DND-41 (cell line): ENCODE data around the gene PPARA.

Experiments
- ATAC-seq: fragments of 200-7000 bp; cut with Tn5 transposase; 3 replicates; pipeline ENCODE4 v1.9.1; 2021; ENCODE audit warnings: low read depth; ENCODE audit not compliant: insufficient read depth
- DNase-seq: peaks from one replicate; pipeline ENCODE4 v3.0.0-alpha.2; 2020
- H2AFZ ChIP-seq: 2 replicates; pipeline ENCODE4 v1.6.0; 2012; ENCODE audit warnings: low read depth, low read length
- H3K27ac ChIP-seq: 2 replicates; pipeline ENCODE4 v1.5.1; 2012; ENCODE audit warnings: low read length, inconsistent platforms
- H3K27me3 ChIP-seq: fragments of 200-600 bp; sonication (generic); 2 replicates; pipeline ENCODE4 v1.6.0; 2012; ENCODE audit warnings: low read length, mild to moderate bottlenecking, inconsistent platforms; ENCODE audit not compliant: insufficient read depth, poor library complexity
- H3K36me3 ChIP-seq: 2 replicates; pipeline ENCODE4 v1.5.1; 2012; ENCODE audit warnings: low read length, inconsistent platforms; ENCODE audit not compliant: insufficient read depth
- H3K4me1 ChIP-seq: 2 replicates; pipeline ENCODE4 v1.5.1; 2012; ENCODE audit warnings: mild to moderate bottlenecking, low read length; ENCODE audit not compliant: insufficient read depth
- H3K4me2 ChIP-seq: 2 replicates; pipeline ENCODE4 v1.6.0; 2012; ENCODE audit warnings: mild to moderate bottlenecking, moderate library complexity, low read length, inconsistent platforms; ENCODE audit not compliant: insufficient read depth
- H3K4me3 ChIP-seq, 2 experiments: fragments of 200-600 bp in 1 of 2; shearing (Covaris generic) in 1 of 2; 2 replicates each; pipeline ENCODE4 v1.5.1; 2012 to 2016; ENCODE audit warnings: inconsistent platforms in 2 of 2, low read length in 2 of 2, mild to moderate bottlenecking in 2 of 2, low read depth in 1 of 2, moderate library complexity in 1 of 2
- H3K79me2 ChIP-seq: 2 replicates; pipeline ENCODE4 v1.6.0; 2012; ENCODE audit warnings: low read length, inconsistent platforms; ENCODE audit not compliant: insufficient read depth
- H3K9ac ChIP-seq: 2 replicates; pipeline ENCODE4 v1.6.0; 2012; ENCODE audit warnings: low read depth, mild to moderate bottlenecking, inconsistent platforms, low read length, moderate library complexity
- H3K9me3 ChIP-seq: 2 replicates; pipeline ENCODE4 v1.5.1; 2012; ENCODE audit warnings: low read length, moderate library complexity, mild to moderate bottlenecking, inconsistent platforms; ENCODE audit not compliant: insufficient read depth, severe bottlenecking
- H4K20me1 ChIP-seq: 2 replicates; pipeline ENCODE4 v1.6.0; 2012; ENCODE audit warnings: low read length; ENCODE audit not compliant: insufficient read depth
- EZH2 ChIP-seq: IDR thresholded peaks from 3 replicates; pipeline ENCODE4 v1.6.1; 2012; ENCODE audit warnings: borderline replicate concordance, low read depth, mild to moderate bottlenecking, moderate library complexity, low read length, inconsistent platforms; ENCODE audit not compliant: severe bottlenecking
- TF ChIP-seq, protein P1 (sequence below): IDR thresholded peaks from 2 replicates; pipeline ENCODE4 v1.5.1; 2012; ENCODE audit warnings: borderline replicate concordance, low read length, moderate library complexity, mild to moderate bottlenecking; ENCODE audit not compliant: poor library complexity, severe bottlenecking; ENCODE audit errors: extremely low read depth

Gene PPARA

DNA sequence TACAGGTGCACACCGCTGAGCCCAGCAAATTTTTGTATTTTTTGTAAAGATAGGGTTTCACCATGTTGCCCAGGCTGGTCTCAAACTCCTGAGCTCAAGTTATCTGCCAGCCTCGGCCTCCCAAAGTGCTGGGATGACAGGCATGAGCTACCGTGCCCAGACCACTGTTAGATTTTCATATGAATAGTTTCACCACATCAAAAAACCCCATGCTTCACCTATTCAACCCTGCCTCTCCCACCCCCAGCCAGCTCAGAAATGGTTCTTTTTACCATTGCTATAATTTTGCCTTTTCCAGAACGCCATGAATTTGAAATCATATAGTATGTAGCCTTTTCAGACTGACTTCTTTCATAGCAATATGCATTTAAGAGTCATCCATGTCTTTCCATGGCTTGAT lies 61.9 kb downstream of the PPARA start:
- DNase-seq (no peak), ATAC-seq (no peak)
- no peaks in the 10 kb centered on the region for H3K27me3 ChIP-seq
- no peak overlapping the region for H3K9ac ChIP-seq
- no peaks in the 10 kb centered on the region for H3K4me1 ChIP-seq
- H3K4me3 ChIP-seq = no peak overlapping the region
- no peak overlapping the region for H3K4me2 ChIP-seq
- no peak overlapping the region for H3K27ac ChIP-seq
- TF ChIP-seq EZH2 = no peak
- TF ChIP-seq, protein P1, sequence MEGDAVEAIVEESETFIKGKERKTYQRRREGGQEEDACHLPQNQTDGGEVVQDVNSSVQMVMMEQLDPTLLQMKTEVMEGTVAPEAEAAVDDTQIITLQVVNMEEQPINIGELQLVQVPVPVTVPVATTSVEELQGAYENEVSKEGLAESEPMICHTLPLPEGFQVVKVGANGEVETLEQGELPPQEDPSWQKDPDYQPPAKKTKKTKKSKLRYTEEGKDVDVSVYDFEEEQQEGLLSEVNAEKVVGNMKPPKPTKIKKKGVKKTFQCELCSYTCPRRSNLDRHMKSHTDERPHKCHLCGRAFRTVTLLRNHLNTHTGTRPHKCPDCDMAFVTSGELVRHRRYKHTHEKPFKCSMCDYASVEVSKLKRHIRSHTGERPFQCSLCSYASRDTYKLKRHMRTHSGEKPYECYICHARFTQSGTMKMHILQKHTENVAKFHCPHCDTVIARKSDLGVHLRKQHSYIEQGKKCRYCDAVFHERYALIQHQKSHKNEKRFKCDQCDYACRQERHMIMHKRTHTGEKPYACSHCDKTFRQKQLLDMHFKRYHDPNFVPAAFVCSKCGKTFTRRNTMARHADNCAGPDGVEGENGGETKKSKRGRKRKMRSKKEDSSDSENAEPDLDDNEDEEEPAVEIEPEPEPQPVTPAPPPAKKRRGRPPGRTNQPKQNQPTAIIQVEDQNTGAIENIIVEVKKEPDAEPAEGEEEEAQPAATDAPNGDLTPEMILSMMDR = no peak
- H3K36me3 ChIP-seq = peaks cover 79% of the 10 kb centered on the region
- no peaks in the 10 kb centered on the region for H4K20me1 ChIP-seq
- H3K79me2 ChIP-seq = no peaks in the 10 kb centered on the region
- peaks cover 11% of the 10 kb centered on the region for H3K9me3 ChIP-seq
- H2AFZ ChIP-seq = no peak overlapping the region

DNA sequence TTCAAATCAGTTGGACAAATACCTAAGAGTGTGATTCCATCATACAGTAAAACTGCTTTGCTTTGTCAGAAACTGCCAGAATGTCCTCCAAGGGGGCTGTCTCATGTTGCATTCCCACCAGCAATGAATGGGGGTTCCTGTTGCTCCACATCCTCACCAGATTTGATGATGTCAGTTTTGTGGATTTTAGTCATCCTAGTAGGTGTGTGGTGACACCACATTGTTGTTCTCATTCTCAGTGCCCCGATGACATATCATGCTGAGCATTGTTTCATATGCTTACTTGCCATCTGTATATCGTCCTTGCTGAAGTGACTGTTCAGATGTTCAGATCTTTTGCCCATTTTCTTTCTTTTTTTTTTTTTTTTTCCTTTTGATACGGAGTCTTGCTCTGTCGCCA lies 62.7 kb downstream of the PPARA start:
- H3K9ac ChIP-seq = no peak overlapping the region

DNA sequence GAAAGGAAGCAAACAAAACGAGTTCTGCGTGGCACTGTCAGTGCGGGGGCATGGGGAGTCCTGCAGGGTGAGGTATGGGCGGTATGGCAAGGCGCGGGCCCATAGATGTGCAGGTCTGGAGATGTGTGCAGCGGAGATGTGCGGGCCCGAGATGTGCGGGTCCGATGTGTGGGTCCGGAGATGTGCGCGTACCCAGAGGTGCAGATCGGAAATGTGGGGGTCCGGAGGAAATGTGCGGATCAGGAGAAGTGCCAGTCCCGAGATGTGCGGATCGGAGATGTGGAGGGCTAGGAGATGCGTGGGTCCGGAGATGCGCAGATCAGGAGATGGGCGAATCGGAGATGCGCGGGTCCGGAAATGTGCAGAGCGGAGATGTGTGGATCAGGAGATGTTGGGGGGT lies 63.8 kb downstream of the PPARA start:
- no peaks in the 10 kb centered on the region for H3K27me3 ChIP-seq
- ATAC-seq (no peak), DNase-seq (no peak)
- H3K36me3 ChIP-seq = peaks cover 78% of the 10 kb centered on the region
- H3K4me3 ChIP-seq = no peak overlapping the region
- TF ChIP-seq EZH2 = no peak
- TF ChIP-seq, protein P1 = no peak
- H4K20me1 ChIP-seq = no peaks in the 10 kb centered on the region
- H3K9ac ChIP-seq = no peak overlapping the region
- no peak overlapping the region for H3K4me2 ChIP-seq
- H3K4me1 ChIP-seq = no peaks in the 10 kb centered on the region
- H3K9me3 ChIP-seq = peaks cover 4% of the 10 kb centered on the region
- H3K27ac ChIP-seq = no peak overlapping the region
- H2AFZ ChIP-seq = no peak overlapping the region
- H3K79me2 ChIP-seq = no peaks in the 10 kb centered on the region

More for the DNA sequence above, 62.7 kb downstream of the PPARA start:
- no peaks in the 10 kb centered on the region for H3K27me3 ChIP-seq
- H4K20me1 ChIP-seq = no peaks in the 10 kb centered on the region
- TF ChIP-seq, protein P1 = no peak
- no peak for TF ChIP-seq EZH2
- H3K4me3 ChIP-seq = no peak overlapping the region
- H3K79me2 ChIP-seq = no peaks in the 10 kb centered on the region
- DNase-seq = no peak
- no peaks in the 10 kb centered on the region for H3K4me1 ChIP-seq
- no peak overlapping the region for H2AFZ ChIP-seq
- H3K9me3 ChIP-seq = peaks cover 11% of the 10 kb centered on the region
- no peak for ATAC-seq
- no peak overlapping the region for H3K4me2 ChIP-seq
- no peak overlapping the region for H3K27ac ChIP-seq
- peaks cover 80% of the 10 kb centered on the region for H3K36me3 ChIP-seq

DNA sequence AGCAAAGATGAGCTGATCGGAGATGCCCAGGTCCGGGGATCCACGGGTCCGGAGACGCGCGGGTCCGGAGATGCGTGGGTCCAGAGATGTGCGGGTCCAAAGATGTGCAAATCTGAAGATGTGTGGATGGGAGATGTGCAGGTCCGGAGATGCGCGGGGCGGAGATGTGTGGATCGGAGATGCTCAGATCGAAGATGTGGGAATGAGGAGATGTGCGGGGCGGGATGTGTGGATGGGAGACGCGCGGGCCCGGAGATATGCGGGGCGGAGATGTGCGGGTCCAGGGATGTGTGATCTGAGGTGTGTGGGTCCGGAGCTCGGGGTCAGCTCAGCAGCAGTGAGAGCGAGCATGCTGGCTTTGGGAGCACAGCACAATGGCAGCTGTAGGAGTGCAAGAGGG lies 64.3 kb downstream of the PPARA start:
- DNase-seq (no peak), ATAC-seq (no peak)
- no peak overlapping the region for H3K9ac ChIP-seq
- no peak overlapping the region for H3K4me2 ChIP-seq
- no peak overlapping the region for H3K27ac ChIP-seq
- H4K20me1 ChIP-seq = no peaks in the 10 kb centered on the region
- H3K27me3 ChIP-seq = no peaks in the 10 kb centered on the region
- H3K36me3 ChIP-seq = peaks cover 78% of the 10 kb centered on the region
- TF ChIP-seq EZH2 = no peak
- TF ChIP-seq, protein P1 = no peak
- H3K9me3 ChIP-seq = no peaks in the 10 kb centered on the region
- no peak overlapping the region for H3K4me3 ChIP-seq
- H3K4me1 ChIP-seq = 0 out of 2 replicates have a peak, but pooled peaks cover 3% of the 10 kb centered on the region
- H2AFZ ChIP-seq = no peak overlapping the region
- no peaks in the 10 kb centered on the region for H3K79me2 ChIP-seq
